T-helper 1 cell (primary cell): Measurements from ENCODE around the gene ZNF397.

Source experiments
- DNase-seq, 5 donors: peaks; one replicate each; pipeline ENCODE4 v3.0.0-alpha.2; 2012 to 2020

Gene ZNF397

DNA sequence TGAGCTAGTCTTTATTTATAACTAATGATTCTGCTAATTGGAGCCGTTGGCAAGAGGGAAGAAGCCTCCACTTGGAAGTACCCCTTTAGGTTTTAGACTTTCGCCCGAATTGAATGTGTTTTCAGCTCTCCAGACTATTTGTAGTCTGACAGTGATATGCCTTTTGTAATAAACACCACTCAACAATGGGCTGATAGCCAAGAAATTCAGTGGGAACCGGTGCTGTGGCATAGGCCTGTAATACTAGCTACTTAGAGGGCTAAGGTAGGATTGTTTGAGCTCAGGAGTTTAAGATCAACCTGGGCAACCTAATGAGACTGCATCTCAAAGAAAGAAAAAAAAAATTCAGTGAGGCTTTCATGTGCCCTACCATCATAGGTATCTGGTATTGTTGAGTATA, 62.8 kb downstream of the ZNF397 start:
- no peak for DNase-seq

DNA sequence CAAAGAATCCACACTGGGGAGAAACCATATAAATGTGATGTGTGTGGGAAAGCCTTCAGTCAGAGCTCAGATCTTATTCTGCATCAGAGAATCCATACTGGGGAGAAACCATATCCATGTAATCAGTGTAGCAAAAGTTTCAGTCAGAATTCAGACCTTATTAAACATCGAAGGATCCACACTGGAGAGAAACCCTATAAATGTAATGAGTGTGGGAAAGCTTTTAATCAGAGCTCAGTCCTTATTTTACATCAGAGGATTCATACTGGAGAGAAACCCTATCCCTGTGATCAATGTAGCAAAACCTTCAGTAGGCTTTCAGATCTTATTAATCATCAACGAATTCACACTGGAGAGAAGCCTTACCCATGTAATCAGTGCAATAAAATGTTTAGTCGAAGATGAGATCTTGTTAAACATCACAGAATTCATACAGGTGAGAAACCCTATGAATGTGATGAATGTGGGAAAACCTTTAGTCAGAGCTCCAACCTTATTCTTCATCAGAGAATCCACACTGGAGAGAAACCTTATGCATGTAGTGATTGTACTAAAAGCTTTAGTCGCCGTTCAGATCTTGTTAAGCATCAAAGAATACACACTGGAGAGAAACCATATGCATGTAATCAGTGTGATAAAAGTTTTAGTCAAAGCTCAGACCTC, 65.9 kb downstream of the ZNF397 start:
- no peak for DNase-seq
